ENCODE measurements around the gene APOBEC2.

DNA sequence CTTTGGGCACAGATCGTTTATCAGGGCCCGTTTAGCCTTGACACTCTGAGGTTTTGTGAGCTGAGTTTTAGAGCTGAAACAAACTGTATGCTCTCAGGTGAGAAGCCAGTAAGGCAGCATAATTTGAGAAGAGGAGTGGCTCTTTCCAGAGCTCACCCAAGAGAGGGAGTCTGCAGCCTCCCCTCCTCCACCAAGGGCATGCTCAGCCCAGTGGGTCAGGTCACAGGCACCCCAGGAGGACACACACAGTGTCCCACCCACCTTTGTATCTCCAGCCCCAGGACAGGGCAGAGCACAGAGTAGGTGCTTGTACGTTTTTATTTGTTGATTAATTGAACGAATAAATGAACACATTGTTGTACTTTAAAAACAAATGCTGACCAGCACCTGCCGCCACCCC lies 7.3 kb upstream of the APOBEC2 start:
- TF ChIP-seq POLR2A (IDR thresholded peaks at IDR 0.05; ENCODE audit: low read depth, low read length) (no peak), POLR2AphosphoS5 (IDR thresholded peaks at IDR 0.05; ENCODE audit: low read depth, low read length) (no peak), TAF1 (IDR thresholded peaks at IDR 0.05; ENCODE audit: borderline replicate concordance, low read depth, low read length) (no peak)
